AML-193 (cell line): ENCODE data around the gene CYP1A2.

ENCODE experiments used
- DNase-seq, 2 experiments: peaks; one replicate each; lab custom pipeline; 2025; lab: John Stamatoyannopoulos, UW

The CYP1A2 gene

DNA sequence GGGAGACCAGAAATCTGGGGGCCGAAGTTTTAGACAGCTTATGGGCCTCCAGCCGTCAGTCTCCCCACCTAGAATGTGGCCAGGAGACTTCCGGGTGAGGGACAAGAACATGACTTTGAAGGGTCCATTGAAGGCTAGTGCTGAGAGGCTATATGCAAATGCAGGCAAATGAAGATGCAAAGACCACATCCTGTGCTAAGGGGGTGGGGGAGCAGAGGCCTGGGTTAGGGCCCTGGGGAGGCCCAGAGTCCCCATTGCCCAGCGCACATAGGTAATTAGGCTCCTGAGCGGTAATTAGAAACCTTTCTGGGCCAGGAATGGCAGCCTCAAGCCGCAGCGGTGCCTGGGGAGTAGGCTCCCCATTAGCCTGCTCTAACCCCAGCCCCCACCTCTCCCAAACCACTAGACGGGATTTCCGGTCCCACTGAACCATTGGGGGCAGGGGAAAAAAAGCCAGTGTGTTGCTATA is 40.1 kb downstream of the CYP1A2 start:
- peak in 1 of 2 experiments; percentile 21 for DNase-seq

GRCh38 chr15:74789171-74789631 is 40.6 kb downstream of the CYP1A2 start:
- DNase-seq = no peak

- no peak for DNase-seq
These were observed 41.1 kb downstream of the CYP1A2 start for GRCh38 chr15:74789741-74790079.

DNA sequence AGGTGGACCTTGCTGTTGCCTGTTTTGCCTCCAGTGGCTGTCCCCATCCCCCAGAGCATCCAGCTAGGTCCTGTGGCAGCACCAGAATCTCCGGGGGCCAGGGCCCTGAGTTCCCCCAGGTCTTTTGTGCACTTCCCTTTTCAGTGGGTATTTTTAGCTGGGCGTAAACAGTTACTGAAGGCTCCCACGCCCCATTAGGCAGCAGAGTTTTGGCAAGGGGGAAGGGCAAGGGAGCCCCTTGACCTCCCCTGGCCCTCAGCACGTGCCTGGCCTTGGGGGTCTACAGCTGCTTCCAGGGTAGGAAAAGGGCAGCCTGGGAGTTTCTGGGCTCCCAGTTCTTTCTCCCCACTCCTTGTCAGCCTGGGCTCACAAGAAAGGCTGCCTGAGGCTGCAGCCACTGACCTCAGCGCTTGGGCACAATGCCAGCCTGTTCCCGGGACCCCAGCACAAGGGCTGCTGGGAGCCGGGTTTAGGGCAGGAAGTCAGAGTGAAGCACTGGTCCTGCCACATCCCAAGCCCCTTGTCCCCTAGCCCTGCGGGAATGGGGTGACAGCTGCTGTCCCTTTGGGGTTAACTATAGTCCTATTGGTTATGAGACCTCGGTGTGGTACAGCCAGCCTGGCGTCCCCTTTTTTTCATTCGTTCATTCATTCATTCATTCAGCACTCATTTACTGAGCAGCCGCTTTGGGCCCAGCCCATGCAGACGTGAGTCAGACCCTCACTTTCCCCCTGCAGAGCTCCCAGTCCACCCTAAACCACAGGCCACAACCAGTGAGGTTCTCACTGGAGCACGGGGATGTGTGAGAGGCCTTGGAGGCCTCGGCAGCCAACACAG is 41.7 kb downstream of the CYP1A2 start:
- DNase-seq = peak; percentile 47 to 56

- no peak for DNase-seq
These were observed 42.4 kb downstream of the CYP1A2 start for GRCh38 chr15:74791007-74791406.

GRCh38 chr15:74791667-74792066 is 43.0 kb downstream of the CYP1A2 start:
- no peak for DNase-seq

GRCh38 chr15:74792227-74793016 is 43.8 kb downstream of the CYP1A2 start:
- DNase-seq = no peak

- no peak for DNase-seq
These were observed 44.7 kb downstream of the CYP1A2 start for GRCh38 chr15:74793135-74794028.

- DNase-seq = no peak
These were observed 45.8 kb downstream of the CYP1A2 start for GRCh38 chr15:74794248-74794969.

GRCh38 chr15:74794970-74795349 is 46.3 kb downstream of the CYP1A2 start:
- DNase-seq = no peak

- no peak for DNase-seq
These were observed 47.5 kb downstream of the CYP1A2 start for GRCh38 chr15:74795966-74796625.

GRCh38 chr15:74798388-74799254 is 50.0 kb downstream of the CYP1A2 start:
- no peak for DNase-seq

- peak; percentile 14 to 17 for DNase-seq
These were observed 50.7 kb downstream of the CYP1A2 start for GRCh38 chr15:74799255-74799855.

GRCh38 chr15:74799856-74800558 is 51.4 kb downstream of the CYP1A2 start:
- peak; percentile 84 to 91 for DNase-seq

DNA sequence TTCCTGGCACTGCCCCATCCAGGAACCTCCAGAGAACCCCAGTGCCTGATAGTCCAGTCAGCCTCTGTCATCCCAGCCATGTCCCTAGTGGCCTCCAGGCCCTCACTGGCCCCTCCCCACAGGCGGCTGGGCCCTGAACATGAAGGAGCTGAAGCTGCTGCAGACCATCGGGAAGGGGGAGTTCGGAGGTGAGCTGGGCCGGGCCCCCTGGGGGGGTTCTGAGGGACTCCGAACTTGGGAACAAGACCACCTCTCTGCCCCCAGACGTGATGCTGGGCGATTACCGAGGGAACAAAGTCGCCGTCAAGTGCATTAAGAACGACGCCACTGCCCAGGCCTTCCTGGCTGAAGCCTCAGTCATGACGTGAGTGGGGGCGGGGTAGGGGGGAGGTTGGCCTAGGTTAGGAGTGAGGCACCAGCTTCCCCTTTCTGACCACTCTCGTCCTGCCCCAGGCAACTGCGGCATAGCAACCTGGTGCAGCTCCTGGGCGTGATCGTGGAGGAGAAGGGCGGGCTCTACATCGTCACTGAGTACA is 52.0 kb downstream of the CYP1A2 start:
- DNase-seq = no peak

DNA sequence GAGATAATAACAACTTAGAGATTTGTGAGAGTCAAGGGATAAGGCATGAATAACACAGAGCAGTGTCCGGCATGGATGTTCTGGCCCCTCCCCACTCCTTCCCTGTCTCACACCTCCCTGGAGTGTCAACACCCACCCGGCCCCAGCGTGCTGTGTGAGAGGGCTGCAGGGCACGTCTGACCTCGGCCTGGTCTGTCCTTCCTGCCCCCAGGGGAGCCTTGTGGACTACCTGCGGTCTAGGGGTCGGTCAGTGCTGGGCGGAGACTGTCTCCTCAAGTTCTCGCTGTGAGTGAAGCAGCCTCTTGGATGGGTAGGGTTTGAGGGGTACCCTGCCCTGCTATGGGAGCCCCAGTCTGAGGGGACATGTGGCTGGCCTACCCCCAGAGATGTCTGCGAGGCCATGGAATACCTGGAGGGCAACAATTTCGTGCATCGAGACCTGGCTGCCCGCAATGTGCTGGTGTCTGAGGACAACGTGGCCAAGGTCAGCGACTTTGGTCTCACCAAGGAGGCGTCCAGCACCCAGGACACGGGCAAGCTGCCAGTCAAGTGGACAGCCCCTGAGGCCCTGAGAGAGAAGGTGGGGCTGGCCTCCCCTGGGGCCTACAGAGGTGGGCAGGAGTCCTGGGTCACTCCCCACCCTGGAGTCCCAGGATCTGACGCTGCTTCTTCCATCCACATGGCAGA is 52.8 kb downstream of the CYP1A2 start:
- DNase-seq = no peak

DNA sequence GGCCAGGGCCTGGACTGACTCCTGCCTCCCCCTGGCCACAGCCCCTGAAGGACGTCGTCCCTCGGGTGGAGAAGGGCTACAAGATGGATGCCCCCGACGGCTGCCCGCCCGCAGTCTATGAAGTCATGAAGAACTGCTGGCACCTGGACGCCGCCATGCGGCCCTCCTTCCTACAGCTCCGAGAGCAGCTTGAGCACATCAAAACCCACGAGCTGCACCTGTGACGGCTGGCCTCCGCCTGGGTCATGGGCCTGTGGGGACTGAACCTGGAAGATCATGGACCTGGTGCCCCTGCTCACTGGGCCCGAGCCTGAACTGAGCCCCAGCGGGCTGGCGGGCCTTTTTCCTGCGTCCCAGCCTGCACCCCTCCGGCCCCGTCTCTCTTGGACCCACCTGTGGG is 53.6 kb downstream of the CYP1A2 start:
- no peak for DNase-seq
